ENCODE data around the gene STK32A.
A peak's percentile ranks its signal among the peaks of the same experiment; 100 is the strongest.

STK32A gene

GRCh38 chr5:147259837-147260236, 25.0 kb downstream of the STK32A start:
- no peak for DNase-seq

- DNase-seq = no peak
Observed at GRCh38 chr5:147267082-147267832, 32.4 kb downstream of the STK32A start.

- no peak for DNase-seq
Observed at GRCh38 chr5:147276497-147276896, 41.7 kb downstream of the STK32A start.

GRCh38 chr5:147286296-147286695, 51.5 kb downstream of the STK32A start:
- no peak for DNase-seq

GRCh38 chr5:147287110-147287509, 52.3 kb downstream of the STK32A start:
- DNase-seq = no peak

GRCh38 chr5:147290261-147290660, 55.4 kb downstream of the STK32A start:
- DNase-seq = no peak

GRCh38 chr5:147303251-147303650, 68.4 kb downstream of the STK32A start:
- no peak for DNase-seq

- no peak for DNase-seq
Observed at GRCh38 chr5:147303976-147304375, 69.2 kb downstream of the STK32A start.

- DNase-seq = no peak
Observed at GRCh38 chr5:147305147-147305546, 70.3 kb downstream of the STK32A start.

GRCh38 chr5:147306351-147306750, 71.5 kb downstream of the STK32A start:
- no peak for DNase-seq

GRCh38 chr5:147307170-147307569, 72.3 kb downstream of the STK32A start:
- no peak for DNase-seq

GRCh38 chr5:147309621-147310020, 74.8 kb downstream of the STK32A start:
- peak in 2 of 3 donors; percentile 42 to 56 for DNase-seq

- peak; percentile 79 to 91 (median 90) for DNase-seq
Observed at GRCh38 chr5:147310059-147310704, 75.4 kb downstream of the STK32A start.

- no peak for DNase-seq
Observed at GRCh38 chr5:147317978-147318684, 83.3 kb downstream of the STK32A start.

GRCh38 chr5:147321569-147321968, 86.7 kb downstream of the STK32A start:
- DNase-seq = no peak

- DNase-seq = no peak
Observed at GRCh38 chr5:147327421-147327820, 92.6 kb downstream of the STK32A start.

GRCh38 chr5:147327905-147328304, 93.1 kb downstream of the STK32A start:
- no peak for DNase-seq

- DNase-seq = no peak
Observed at GRCh38 chr5:147332658-147333057, 97.8 kb downstream of the STK32A start.

- no peak for DNase-seq
Observed at GRCh38 chr5:147336876-147337275, 102.0 kb downstream of the STK32A start.

GRCh38 chr5:147339313-147339712, 104.5 kb downstream of the STK32A start:
- no peak for DNase-seq

- no peak for DNase-seq
Observed at GRCh38 chr5:147340941-147341340, 106.1 kb downstream of the STK32A start.

GRCh38 chr5:147341345-147341744, 106.5 kb downstream of the STK32A start:
- DNase-seq = no peak

GRCh38 chr5:147344861-147345260, 110.0 kb downstream of the STK32A start:
- no peak for DNase-seq

- no peak for DNase-seq
Observed at GRCh38 chr5:147346006-147346561, 111.3 kb downstream of the STK32A start.

Data from suppressor macrophage treated with lipopolysaccharide for 1 hour (primary cell).